SK-N-SH (cell line): ENCODE results near the gene GATM. TPM values are rescaled to one million over a fixed set of nuclear protein-coding genes. Genes with fewer than 3 reads are reported as not detected.

Experiments used
- CTCF ChIA-PET: fragments of 300-600, 350-600 bp; formaldehyde crosslinking; extraction: SDS; loops from one replicate; lab custom pipeline; 2021; lab: Yijun Ruan, JAX
- POLR2A ChIA-PET: fragments of 350-600 bp; sonication (Branson Sonifier 250); formaldehyde crosslinking; extraction: SDS; loops from one replicate; lab custom pipeline; 2020; ENCODE audit warnings: antibody characterized with exemption, inconsistent platforms; lab: Yijun Ruan, JAX
- DNase-seq: peaks from one replicate; pipeline ENCODE4 v3.0.0; 2012
- H2AFZ ChIP-seq: fragments of 200-600 bp; sonication (generic); 2 replicates; pipeline ENCODE4 v1.8.1; 2016; ENCODE audit warnings: antibody characterized with exemption, mild to moderate bottlenecking, low read depth
- H3F3A ChIP-seq: fragments of 200-600 bp; sonication (generic); replicated peaks from 2 replicates; pipeline ENCODE3; 2016; ENCODE audit warnings: antibody characterized with exemption, mild to moderate bottlenecking; ENCODE audit not compliant: insufficient read depth
- H3K27ac ChIP-seq, 2 experiments: fragments of 200-500 bp in 1 of 2; fragments of 200-600 bp in 1 of 2; sonication (Bioruptor generic) in 1 of 2; sonication (generic), shearing (Covaris generic) in 1 of 2; 2 replicates each; pipeline versions ENCODE4 v1.5.1 to v1.6.1; 2014 to 2016; ENCODE audit warnings: low read depth in 2 of 2, inconsistent platforms in 1 of 2, low read length in 1 of 2, mild to moderate bottlenecking in 1 of 2, mixed read lengths in 1 of 2
- H3K27me3 ChIP-seq: fragments of 200-600 bp; sonication (generic), shearing (Covaris generic); 2 replicates; pipeline ENCODE4 v1.6.1; 2016; ENCODE audit warnings: mixed run types; ENCODE audit not compliant: insufficient read depth
- H3K36me3 ChIP-seq, 2 experiments: fragments of 200-500 bp in 1 of 2; fragments of 200-600 bp in 1 of 2; sonication (Bioruptor generic) in 1 of 2; sonication (generic) in 1 of 2; replicated peaks in 1 of 2; 2 replicates each; pipeline versions ENCODE3 to v1.5.1; 2014 to 2016; ENCODE audit warnings: low read length in 1 of 2, mild to moderate bottlenecking in 1 of 2; ENCODE audit not compliant: insufficient read depth in 2 of 2, control insufficient read depth in 1 of 2
- H3K4me1 ChIP-seq, 2 experiments: fragments of 200-500 bp in 1 of 2; fragments of 200-600 bp in 1 of 2; sonication (Bioruptor generic) in 1 of 2; sonication (generic), shearing (Covaris generic) in 1 of 2; 2 replicates each; pipeline versions ENCODE4 v1.5.1 to v1.6.1; 2014 to 2016; ENCODE audit warnings: low read depth in 1 of 2, low read length in 1 of 2, mixed run types in 1 of 2; ENCODE audit not compliant: insufficient read depth in 2 of 2, control insufficient read depth in 1 of 2
- H3K4me2 ChIP-seq: fragments of 200-600 bp; sonication (generic), shearing (Covaris generic); 2 replicates; pipeline ENCODE4 v1.6.1; 2017; ENCODE audit warnings: mixed run types
- H3K4me3 ChIP-seq, 2 experiments: fragments of 200-500 bp in 1 of 2; fragments of 200-600 bp in 1 of 2; sonication (Bioruptor generic) in 1 of 2; sonication (generic), shearing (Covaris generic) in 1 of 2; 2 replicates each; pipeline versions ENCODE4 v1.5.1 to v1.8.1; 2014 to 2016; ENCODE audit warnings: low read depth in 2 of 2, inconsistent platforms in 1 of 2, low read length in 1 of 2, mild to moderate bottlenecking in 1 of 2, mixed read lengths in 1 of 2, moderate library complexity in 1 of 2
- H3K79me2 ChIP-seq: fragments of 200-600 bp; sonication (generic); 2 replicates; pipeline ENCODE4 v1.8.1; 2017; ENCODE audit warnings: mild to moderate bottlenecking; ENCODE audit not compliant: insufficient read depth
- H3K9ac ChIP-seq: fragments of 200-600 bp; sonication (generic); 2 replicates; pipeline ENCODE4 v1.6.1; 2017; ENCODE audit warnings: mixed run types
- H3K9me2 ChIP-seq: fragments of 200-600 bp; sonication (generic); 2 replicates; pipeline ENCODE4 v1.6.1; 2017; ENCODE audit warnings: mixed run types
- H3K9me3 ChIP-seq: fragments of 200-600 bp; sonication (generic); 2 replicates; pipeline ENCODE4 v1.6.1; 2017; ENCODE audit warnings: mixed run types, mild to moderate bottlenecking, moderate library complexity
- H4K20me1 ChIP-seq: fragments of 200-600 bp; sonication (generic); 2 replicates; pipeline ENCODE4 v1.6.1; 2017; ENCODE audit warnings: mild to moderate bottlenecking, mixed run types; ENCODE audit not compliant: insufficient read depth
- CTCF ChIP-seq: fragments of 200-600 bp; sonication (generic); IDR thresholded peaks from 2 replicates; pipeline ENCODE4 v1.6.1; 2017; ENCODE audit warnings: antibody characterized with exemption, mild to moderate bottlenecking, moderate library complexity
- EP300 ChIP-seq, 2 experiments: IDR thresholded peaks; 2 replicates each; pipeline versions ENCODE4 v1.4.0 to v1.6.1; 2012; ENCODE audit warnings: borderline replicate concordance in 1 of 2, low read depth in 1 of 2, low read length in 1 of 2
- EZH2phosphoT487 ChIP-seq: fragments of 200-600 bp; sonication (generic); IDR thresholded peaks from 2 replicates; pipeline ENCODE4 v1.6.1; 2017; ENCODE audit warnings: low read depth, mixed run types, mild to moderate bottlenecking, antibody characterized with exemption, moderate library complexity, borderline replicate concordance
- FOXM1 ChIP-seq: IDR thresholded peaks from 2 replicates; pipeline ENCODE4 v1.4.0; 2012; ENCODE audit warnings: low read depth, mild to moderate bottlenecking
- JUND ChIP-seq: IDR thresholded peaks from 2 replicates; pipeline ENCODE4 v1.4.0; 2012
- MEF2A ChIP-seq: IDR thresholded peaks from 2 replicates; pipeline ENCODE4 v1.4.0; 2012; ENCODE audit warnings: low read depth, borderline replicate concordance
- NFIC ChIP-seq: IDR thresholded peaks from 2 replicates; pipeline ENCODE4 v1.4.0; 2012; ENCODE audit warnings: borderline replicate concordance
- POLR2AphosphoS5 ChIP-seq: IDR thresholded peaks from 2 replicates; pipeline ENCODE4 v1.6.1; 2012; ENCODE audit warnings: low read depth, low read length
- RAD21 ChIP-seq: IDR thresholded peaks from 2 replicates; pipeline ENCODE4 v1.6.1; 2012; ENCODE audit warnings: mild to moderate bottlenecking, low read length
- REST ChIP-seq: IDR thresholded peaks from 2 replicates; pipeline ENCODE4 v1.6.1; 2012; ENCODE audit warnings: mild to moderate bottlenecking, low read depth, low read length, moderate library complexity
- RXRA ChIP-seq: IDR thresholded peaks from 2 replicates; pipeline ENCODE4 v1.4.0; 2012; ENCODE audit warnings: low read depth, mild to moderate bottlenecking, borderline replicate concordance
- TCF12 ChIP-seq: IDR thresholded peaks from 2 replicates; pipeline ENCODE4 v1.4.0; 2012
- TEAD4 ChIP-seq: IDR thresholded peaks from 2 replicates; pipeline ENCODE4 v1.4.0; 2012; ENCODE audit warnings: mild to moderate bottlenecking, borderline replicate concordance; ENCODE audit not compliant: insufficient read depth
- USF1 ChIP-seq: IDR thresholded peaks from 2 replicates; pipeline ENCODE4 v1.4.0; 2012; ENCODE audit warnings: low read depth, borderline replicate concordance
- USF2 ChIP-seq: fragments of 150-350 bp; IDR thresholded peaks from 2 replicates; pipeline ENCODE4 v1.6.1; 2017; ENCODE audit warnings: antibody characterized with exemption, low read length, low read depth, borderline replicate concordance
- WGBS: methylation state at CpG from one replicate; pipeline ENCODE4 v1.1.6; 2017; ENCODE audit warnings: low lambda C conversion rate; 5-methylcytosine and 5-hydroxymethylcytosine counted together
- polyA plus RNA-seq, 3 experiments: library from polyadenylated mRNA; depleted of rRNA; stranded (reverse); fragments of >200 nt; gene quantifications; 2 replicates each; pipeline ENCODE4 v1.2.3, GENCODE V29; 2012

Gene GATM
- polyA plus RNA-seq, 1 of the 3 experiments (the other 2 are of a cell fraction), result 0.58 TPM

GRCh38 chr15:45386974-45387373, 8.6 kb upstream of the GATM start:
- no peak overlapping the region for H2AFZ ChIP-seq
- ChIA-PET POLR2A (no interaction called here), CTCF (interaction anchor here (0.6 kb wide), 1 partner anchor 9 kb away, joined by 3 read pairs; no protein-coding TSS in a partner anchor)
- H3K27ac ChIP-seq, result no peak overlapping the region
- no peaks in the 10 kb centered on the region for H4K20me1 ChIP-seq
- no peaks in the 10 kb centered on the region; a peak in 1 of 4 replicates for H3K4me1 ChIP-seq
- no peak for DNase-seq
- 68% methylated on average over 1 of the region's 1 CpG for WGBS
- no peak overlapping the region for H3K4me3 ChIP-seq
- no peaks in the 10 kb centered on the region; the same call in 1 of the 2 replicates for H3K27me3 ChIP-seq
- H3K36me3 ChIP-seq, result no peaks in the 10 kb centered on the region
- H3K79me2 ChIP-seq, result no peaks in the 10 kb centered on the region
- H3K9ac ChIP-seq, result no peak overlapping the region
- no peaks in the 10 kb centered on the region for H3K9me3 ChIP-seq
- no peaks in the 10 kb centered on the region for H3K9me2 ChIP-seq
- no peak overlapping the region for H3K4me2 ChIP-seq
- TF ChIP-seq MEF2A (no peak), USF1 (no peak), POLR2AphosphoS5 (no peak), EZH2phosphoT487 (no peak), JUND (no peak), TEAD4 (no peak), USF2 (no peak), FOXM1 (no peak), RXRA (no peak), EP300 (IDR thresholded peaks at IDR 0.05; ENCODE audit: borderline replicate concordance in 1 of 2, low read depth in 1 of 2, low read length in 1 of 2) (no peak), NFIC (no peak), TCF12 (no peak), RAD21 (no peak), REST (no peak), CTCF (no peak)
- H3F3A ChIP-seq, result no peaks in the 10 kb centered on the region
